Measurements from ENCODE around the gene HPCAL1.

DNA sequence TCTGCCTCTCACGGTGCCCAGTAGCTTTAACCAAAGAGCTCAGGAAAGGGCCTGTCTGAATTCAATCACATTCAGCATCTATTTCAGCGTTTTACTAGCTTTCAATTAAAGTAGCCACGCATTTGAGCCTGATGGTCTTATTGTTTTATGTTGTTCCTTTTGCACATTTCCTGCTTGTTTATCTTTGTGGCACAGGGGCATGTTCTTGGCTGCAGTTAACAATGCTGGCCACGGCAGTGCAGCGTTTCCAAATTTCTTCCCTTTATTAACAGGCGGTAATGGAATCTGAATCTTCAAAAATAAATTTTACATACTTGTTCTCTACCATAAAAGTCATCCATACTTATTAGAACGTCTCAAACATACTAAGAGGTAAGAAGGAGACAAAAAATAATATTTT is 46.2 kb downstream of the HPCAL1 start:
- no peak for TF ChIP-seq POLR2A (IDR thresholded peaks at IDR 0.05)
- TF ChIP-seq, protein P1, sequence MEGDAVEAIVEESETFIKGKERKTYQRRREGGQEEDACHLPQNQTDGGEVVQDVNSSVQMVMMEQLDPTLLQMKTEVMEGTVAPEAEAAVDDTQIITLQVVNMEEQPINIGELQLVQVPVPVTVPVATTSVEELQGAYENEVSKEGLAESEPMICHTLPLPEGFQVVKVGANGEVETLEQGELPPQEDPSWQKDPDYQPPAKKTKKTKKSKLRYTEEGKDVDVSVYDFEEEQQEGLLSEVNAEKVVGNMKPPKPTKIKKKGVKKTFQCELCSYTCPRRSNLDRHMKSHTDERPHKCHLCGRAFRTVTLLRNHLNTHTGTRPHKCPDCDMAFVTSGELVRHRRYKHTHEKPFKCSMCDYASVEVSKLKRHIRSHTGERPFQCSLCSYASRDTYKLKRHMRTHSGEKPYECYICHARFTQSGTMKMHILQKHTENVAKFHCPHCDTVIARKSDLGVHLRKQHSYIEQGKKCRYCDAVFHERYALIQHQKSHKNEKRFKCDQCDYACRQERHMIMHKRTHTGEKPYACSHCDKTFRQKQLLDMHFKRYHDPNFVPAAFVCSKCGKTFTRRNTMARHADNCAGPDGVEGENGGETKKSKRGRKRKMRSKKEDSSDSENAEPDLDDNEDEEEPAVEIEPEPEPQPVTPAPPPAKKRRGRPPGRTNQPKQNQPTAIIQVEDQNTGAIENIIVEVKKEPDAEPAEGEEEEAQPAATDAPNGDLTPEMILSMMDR (IDR thresholded peaks at IDR 0.05) = no peak
